GM12891 (cell line): ENCODE results near the gene ZNF777.

Experiments
- POLR2A ChIP-seq: IDR thresholded peaks from 2 replicates; pipeline ENCODE4 v1.6.1; 2011; ENCODE audit warnings: low read depth, low read length, control low read depth
- POLR2AphosphoS5 ChIP-seq: IDR thresholded peaks from 2 replicates; pipeline ENCODE4 v1.6.1; 2011; ENCODE audit warnings: low read depth, low read length, control low read depth
- POU2F2 ChIP-seq: IDR thresholded peaks from 2 replicates; pipeline ENCODE4 v1.6.1; 2011; ENCODE audit warnings: low read depth, mild to moderate bottlenecking, control low read depth, low read length, moderate library complexity
- SPI1 ChIP-seq: IDR thresholded peaks from 2 replicates; pipeline ENCODE4 v1.6.1; 2011; ENCODE audit warnings: low read depth, low read length, control low read depth

GRCh38 chr7:149443523-149443922 is 17.3 kb downstream of the ZNF777 start:
- no peak for TF ChIP-seq POLR2AphosphoS5
- TF ChIP-seq POLR2A: no peak
- TF ChIP-seq SPI1: no peak
- no peak for TF ChIP-seq POU2F2
